ENCODE data around the gene SLC6A3.

DNA sequence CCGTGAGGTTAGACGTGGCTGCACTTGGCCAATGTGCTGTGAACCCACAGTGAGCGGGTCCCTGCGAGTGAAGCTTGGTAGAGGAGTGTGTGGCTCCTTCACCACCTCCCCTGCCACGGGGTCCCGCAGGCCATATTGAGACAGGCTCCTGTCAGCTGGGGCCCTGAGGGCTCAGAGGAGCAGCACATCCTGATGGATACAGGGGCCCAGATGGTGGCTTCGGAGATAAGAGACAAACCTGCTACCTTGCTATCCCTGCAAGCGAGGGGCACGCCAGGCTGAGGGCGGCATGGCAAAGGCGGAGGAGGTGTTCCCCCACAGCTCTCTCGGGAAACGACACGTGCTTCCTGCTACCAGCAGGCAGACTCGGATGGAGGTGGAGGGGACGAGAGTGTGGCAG is 33.1 kb downstream of the SLC6A3 start:
- TF ChIP-seq, protein P1, sequence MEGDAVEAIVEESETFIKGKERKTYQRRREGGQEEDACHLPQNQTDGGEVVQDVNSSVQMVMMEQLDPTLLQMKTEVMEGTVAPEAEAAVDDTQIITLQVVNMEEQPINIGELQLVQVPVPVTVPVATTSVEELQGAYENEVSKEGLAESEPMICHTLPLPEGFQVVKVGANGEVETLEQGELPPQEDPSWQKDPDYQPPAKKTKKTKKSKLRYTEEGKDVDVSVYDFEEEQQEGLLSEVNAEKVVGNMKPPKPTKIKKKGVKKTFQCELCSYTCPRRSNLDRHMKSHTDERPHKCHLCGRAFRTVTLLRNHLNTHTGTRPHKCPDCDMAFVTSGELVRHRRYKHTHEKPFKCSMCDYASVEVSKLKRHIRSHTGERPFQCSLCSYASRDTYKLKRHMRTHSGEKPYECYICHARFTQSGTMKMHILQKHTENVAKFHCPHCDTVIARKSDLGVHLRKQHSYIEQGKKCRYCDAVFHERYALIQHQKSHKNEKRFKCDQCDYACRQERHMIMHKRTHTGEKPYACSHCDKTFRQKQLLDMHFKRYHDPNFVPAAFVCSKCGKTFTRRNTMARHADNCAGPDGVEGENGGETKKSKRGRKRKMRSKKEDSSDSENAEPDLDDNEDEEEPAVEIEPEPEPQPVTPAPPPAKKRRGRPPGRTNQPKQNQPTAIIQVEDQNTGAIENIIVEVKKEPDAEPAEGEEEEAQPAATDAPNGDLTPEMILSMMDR (conservative IDR thresholded peaks at IDR 0.05; ENCODE audit: low read length): no peak
- TF ChIP-seq EZH2phosphoT487 (IDR thresholded peaks at IDR 0.05; ENCODE audit: borderline replicate concordance): no peak
